ENCODE measurements around the gene CCNB3. TPM values are rescaled to one million over a fixed set of nuclear protein-coding genes. Genes with fewer than 3 reads are reported as not detected.

Gene CCNB3
- polyA plus RNA-seq, 2 of the 4 experiments (the other 2 are of a cell fraction): 1.5 to 2.8 TPM

- TF ChIP-seq RNF2 (IDR thresholded peaks at IDR 0.05; ENCODE audit: borderline replicate concordance, low read depth) (no peak), CEBPB (IDR thresholded peaks at IDR 0.05) (no peak), POLR2A (IDR thresholded peaks at IDR 0.05; ENCODE audit: low read length) (no peak), HOXB13 (CRISPR knock-in tag; IDR thresholded peaks at IDR 0.05; ENCODE audit: low read depth) (no peak)
These were observed 24.3 kb upstream of the CCNB3 start (continued) for GRCh38 chrX:50180073-50180940.

GRCh38 chrX:50183891-50184290 lies 20.7 kb upstream of the CCNB3 start:
- WGBS (ENCODE audit: missing lambda C conversion rate): 14% methylated on average over 3 of the region's 3 CpGs
- Histone ChIP-seq H3K4me3 (no peak overlapping the region), H3K4me2 (no peak overlapping the region), H3K27ac (no peak overlapping the region), H3K4me1 (no peaks in the 10 kb centered on the region), H3K9me3 (no peaks in the 10 kb centered on the region)
- DNase-seq (ENCODE audit: low read depth in 1 of 2, low spot score in 1 of 2) (no peak), ATAC-seq (no peak), FAIRE-seq (no peak)
- POLR2A ChIA-PET: no interaction called here
- CTCF ChIA-PET: no interaction called here
- no peak for TF ChIP-seq RCOR1 (IDR thresholded peaks at IDR 0.05; ENCODE audit: low read depth, low read length)
- no peak for TF ChIP-seq REST (IDR thresholded peaks at IDR 0.05)
- TF ChIP-seq USF2 (IDR thresholded peaks at IDR 0.05): no peak
- TF ChIP-seq RAD21 (conservative IDR thresholded peaks at IDR 0.05 in 1 of 2, IDR thresholded peaks at IDR 0.05 in 1 of 2): no peak
- no peak for TF ChIP-seq ZFP36 (IDR thresholded peaks at IDR 0.05; ENCODE audit: borderline replicate concordance, partially characterized antibody)
- TF ChIP-seq JUNB (IDR thresholded peaks at IDR 0.05): no peak
- no peak for TF ChIP-seq NPAS2 (CRISPR knock-in tag; IDR thresholded peaks at IDR 0.05; ENCODE audit: borderline replicate concordance)
- no peak for TF ChIP-seq E2F6 (IDR thresholded peaks at IDR 0.05; ENCODE audit: borderline replicate concordance, low read depth)
- no peak for TF ChIP-seq RARB (CRISPR knock-in tag; IDR thresholded peaks at IDR 0.05)
- TF ChIP-seq HMGXB4 (CRISPR knock-in tag; IDR thresholded peaks at IDR 0.05; ENCODE audit: borderline replicate concordance): no peak
- no peak for TF ChIP-seq HOXB13 (CRISPR knock-in tag; IDR thresholded peaks at IDR 0.05; ENCODE audit: low read depth)
- TF ChIP-seq JUN (IDR thresholded peaks at IDR 0.05): no peak
- TF ChIP-seq EHF (CRISPR knock-in tag; IDR thresholded peaks at IDR 0.05): no peak
- TF ChIP-seq POLR2A (IDR thresholded peaks at IDR 0.05; ENCODE audit: low read length): no peak

Data from A549 (cell line).